ENCODE results near the gene PRPF31.

DNA sequence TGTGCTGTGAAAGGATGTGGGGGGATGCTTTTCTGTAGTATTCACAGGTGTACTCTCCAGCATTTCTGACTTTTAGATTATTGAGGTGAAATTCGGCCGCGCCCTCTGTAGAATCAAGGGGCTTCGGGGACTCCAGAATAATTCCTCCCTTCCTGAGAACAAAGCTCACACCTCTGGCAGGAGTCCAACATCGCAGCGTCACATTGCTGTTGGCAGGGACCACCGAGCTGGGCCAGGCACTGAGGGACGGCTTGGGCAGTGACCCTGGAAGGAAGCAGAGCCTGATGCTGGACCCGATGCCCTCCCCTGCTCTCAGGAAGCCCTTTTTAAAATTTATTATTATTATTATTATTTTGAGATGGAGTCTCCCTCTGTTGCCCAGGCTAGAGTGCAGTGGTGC is 40.7 kb upstream of the PRPF31 start:
- TF ChIP-seq, protein P1, sequence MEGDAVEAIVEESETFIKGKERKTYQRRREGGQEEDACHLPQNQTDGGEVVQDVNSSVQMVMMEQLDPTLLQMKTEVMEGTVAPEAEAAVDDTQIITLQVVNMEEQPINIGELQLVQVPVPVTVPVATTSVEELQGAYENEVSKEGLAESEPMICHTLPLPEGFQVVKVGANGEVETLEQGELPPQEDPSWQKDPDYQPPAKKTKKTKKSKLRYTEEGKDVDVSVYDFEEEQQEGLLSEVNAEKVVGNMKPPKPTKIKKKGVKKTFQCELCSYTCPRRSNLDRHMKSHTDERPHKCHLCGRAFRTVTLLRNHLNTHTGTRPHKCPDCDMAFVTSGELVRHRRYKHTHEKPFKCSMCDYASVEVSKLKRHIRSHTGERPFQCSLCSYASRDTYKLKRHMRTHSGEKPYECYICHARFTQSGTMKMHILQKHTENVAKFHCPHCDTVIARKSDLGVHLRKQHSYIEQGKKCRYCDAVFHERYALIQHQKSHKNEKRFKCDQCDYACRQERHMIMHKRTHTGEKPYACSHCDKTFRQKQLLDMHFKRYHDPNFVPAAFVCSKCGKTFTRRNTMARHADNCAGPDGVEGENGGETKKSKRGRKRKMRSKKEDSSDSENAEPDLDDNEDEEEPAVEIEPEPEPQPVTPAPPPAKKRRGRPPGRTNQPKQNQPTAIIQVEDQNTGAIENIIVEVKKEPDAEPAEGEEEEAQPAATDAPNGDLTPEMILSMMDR (IDR thresholded peaks at IDR 0.05) = no peak
- TF ChIP-seq POLR2A (IDR thresholded peaks at IDR 0.05) = no peak
